IMR-90 (cell line): ENCODE results near the gene KRTAP4-1. TPM values are rescaled to one million over a fixed set of nuclear protein-coding genes. Genes with fewer than 3 reads are reported as not detected.
"Not testable (repeated sequence)": the region's sequence is repeated elsewhere in the genome, so short reads cannot be mapped to it uniquely, and the experiment has no call there.

ENCODE experiments used
- ATAC-seq: fragments of 200-7000 bp; cut with Tn5 transposase; 2 replicates; pipeline ENCODE4 v1.9.1; 2020; ENCODE audit warnings: low read depth, mild to moderate bottlenecking, moderate library complexity
- BruUV-seq: library from RNA; stranded (reverse); fragments of 400-500 nt; replicated peaks from 2 replicates; lab custom pipeline; 2021; lab: Mats Ljungman, UMichigan
- CTCF ChIA-PET: fragments of 300-600 bp; formaldehyde crosslinking; extraction: SDS; loops from one replicate; lab custom pipeline; 2021; ENCODE audit warnings: antibody characterized with exemption; lab: Yijun Ruan, JAX
- POLR2A ChIA-PET: fragments of 300-600 bp; sonication (Branson Sonifier 250); formaldehyde crosslinking; loops from one replicate; lab custom pipeline; 2022; ENCODE audit warnings: antibody characterized with exemption; ENCODE audit not compliant: unreplicated experiment; lab: Charles Lee
- DNase-seq: peaks from one replicate; pipeline ENCODE4 v3.0.0; 2013
- H2AFZ ChIP-seq: replicated peaks from 2 replicates; pipeline ENCODE3; 2013; ENCODE audit warnings: low read length, mild to moderate bottlenecking; ENCODE audit not compliant: poor library complexity
- H2AK5ac ChIP-seq: 2 replicates; pipeline ENCODE4 v1.6.1; 2013; ENCODE audit warnings: low read depth, low read length, inconsistent platforms
- H2AK9ac ChIP-seq: replicated peaks from 2 replicates; pipeline ENCODE3; 2013; ENCODE audit warnings: mild to moderate bottlenecking, low read depth, low read length, moderate library complexity; ENCODE audit not compliant: poor library complexity
- H2BK120ac ChIP-seq: 2 replicates; pipeline ENCODE4 v1.6.1; 2013; ENCODE audit warnings: low read depth, low read length, inconsistent platforms
- H2BK15ac ChIP-seq: 3 replicates; pipeline ENCODE4 v1.6.1; 2013; ENCODE audit warnings: low read depth, low read length, inconsistent platforms
- H2BK20ac ChIP-seq: 2 replicates; pipeline ENCODE4 v1.6.1; 2013; ENCODE audit warnings: low read depth, mild to moderate bottlenecking, inconsistent platforms, low read length, moderate library complexity
- H2BK5ac ChIP-seq: 2 replicates; pipeline ENCODE4 v1.6.1; 2013; ENCODE audit warnings: mild to moderate bottlenecking, low read depth, low read length, inconsistent platforms; ENCODE audit not compliant: poor library complexity, severe bottlenecking
- H3K14ac ChIP-seq: replicated peaks from 2 replicates; pipeline ENCODE4 v1.6.1; 2013; ENCODE audit warnings: low read depth, low read length, inconsistent platforms
- H3K18ac ChIP-seq: 2 replicates; pipeline ENCODE4 v1.6.1; 2013; ENCODE audit warnings: low read depth, low read length, control low read depth
- H3K23ac ChIP-seq: 2 replicates; pipeline ENCODE4 v1.6.1; 2013; ENCODE audit warnings: low read depth, low read length, inconsistent platforms
- H3K27ac ChIP-seq: 2 replicates; pipeline ENCODE4 v1.5.1; 2013; ENCODE audit warnings: mild to moderate bottlenecking, control low read depth, low read length; ENCODE audit not compliant: insufficient read depth
- H3K27me3 ChIP-seq: 2 replicates; pipeline ENCODE4 v1.6.1; 2013; ENCODE audit warnings: low read length; ENCODE audit not compliant: control insufficient read depth, insufficient read depth
- H3K36me3 ChIP-seq: 2 replicates; pipeline ENCODE4 v1.6.1; 2013; ENCODE audit warnings: low read length, mixed read lengths; ENCODE audit not compliant: control insufficient read depth, insufficient read depth
- H3K4ac ChIP-seq: 2 replicates; pipeline ENCODE4 v1.6.1; 2013; ENCODE audit warnings: low read depth, low read length, inconsistent platforms
- H3K4me1 ChIP-seq: 2 replicates; pipeline ENCODE4 v1.6.1; 2013; ENCODE audit warnings: low read length, mixed read lengths; ENCODE audit not compliant: control insufficient read depth, insufficient read depth
- H3K4me2 ChIP-seq: 2 replicates; pipeline ENCODE4 v1.6.1; 2013; ENCODE audit warnings: low read depth, mild to moderate bottlenecking, control low read depth, low read length, moderate library complexity
- H3K4me3 ChIP-seq: 2 replicates; pipeline ENCODE4 v1.5.1; 2013; ENCODE audit warnings: low read depth, mild to moderate bottlenecking, control low read depth, low read length, moderate library complexity; ENCODE audit not compliant: insufficient read depth
- H3K56ac ChIP-seq: 2 replicates; pipeline ENCODE4 v1.6.1; 2013; ENCODE audit warnings: low read length, inconsistent platforms; ENCODE audit not compliant: insufficient read depth; ENCODE audit errors: extremely low read depth
- H3K79me1 ChIP-seq, 2 experiments: 2 replicates each; pipeline ENCODE4 v1.6.1; 2013; ENCODE audit warnings: low read length in 2 of 2, inconsistent platforms in 1 of 2, low read depth in 1 of 2
- H3K9ac ChIP-seq: 2 replicates; pipeline ENCODE4 v1.6.1; 2013; ENCODE audit warnings: low read depth, low read length, control low read depth
- H3K9me1 ChIP-seq: 2 replicates; pipeline ENCODE4 v1.6.1; 2013; ENCODE audit warnings: low read length, inconsistent platforms; ENCODE audit not compliant: insufficient read depth
- H3K9me3 ChIP-seq: 2 replicates; pipeline ENCODE4 v1.6.1; 2013; ENCODE audit warnings: low read length; ENCODE audit not compliant: control insufficient read depth, insufficient read depth
- H4K20me1 ChIP-seq: 2 replicates; pipeline ENCODE4 v1.6.1; 2013; ENCODE audit warnings: low read length, inconsistent platforms; ENCODE audit not compliant: insufficient read depth
- H4K5ac ChIP-seq: 2 replicates; pipeline ENCODE4 v1.6.1; 2013; ENCODE audit warnings: mild to moderate bottlenecking, low read depth, low read length, control low read depth
- H4K8ac ChIP-seq, 2 experiments: 2 replicates each; pipeline ENCODE4 v1.6.1; 2013; ENCODE audit warnings: low read depth in 2 of 2, low read length in 2 of 2, control low read depth in 1 of 2, inconsistent platforms in 1 of 2
- H4K91ac ChIP-seq: 2 replicates; pipeline ENCODE4 v1.6.1; 2013; ENCODE audit warnings: low read depth, low read length, inconsistent platforms; ENCODE audit not compliant: insufficient read depth
- WGBS, 2 experiments: methylation state at CpG; one replicate each; pipeline versions ENCODE4 v1.1.5 to v1.1.7; 2013; ENCODE audit warnings: missing lambda C conversion rate in 2 of 2; ENCODE audit not compliant: insufficient read length in 1 of 2; ENCODE audit errors: extremely low coverage in 2 of 2; 5-methylcytosine and 5-hydroxymethylcytosine counted together
- dilution Hi-C: fragments of 300-500 bp; cut with HindIII; formaldehyde crosslinking; loops from one replicate; pipeline ENCODE4 v1.14.3; 2018; ENCODE audit warnings: low sequenced_read_pairs; ENCODE audit not compliant: unreplicated experiment
- in situ Hi-C: fragments of 300-500 bp; cut with MboI; formaldehyde crosslinking; loops from 3 replicates; pipeline ENCODE4 v1.14.3; 2019; ENCODE audit warnings: low sequenced_read_pairs, inconsistent platforms, mixed read lengths
- intact Hi-C: fragments of 100-400 bp; cut with micrococcal nuclease; formaldehyde crosslinking; loops from 2 replicates; pipeline ENCODE4 v1.10.0; 2022
- microRNA-seq, 2 experiments: library from miRNA; stranded (forward) in 1 of 2; unstranded in 1 of 2; fragments of 10-50 nt in 1 of 2; fragments of <30 nt in 1 of 2; gene quantifications in 1 of 2; microRNA quantifications in 1 of 2; one replicate each; pipeline versions ENCODE3 to v1.1.0; 2013 to 2020; ENCODE audit not compliant: insufficient read depth in 1 of 2, insufficient read length in 1 of 2, unreplicated experiment in 1 of 2
- polyA plus RNA-seq, 3 experiments: library from polyadenylated mRNA; depleted of rRNA; stranded (reverse); fragments of >200 nt; gene quantifications; 2 replicates each; pipeline ENCODE4 v1.2.3, GENCODE V29; 2012; ENCODE audit warnings: low replicate concordance in 1 of 3
- small RNA-seq, 5 experiments: library from RNA; depleted of rRNA; stranded (forward); fragments of <200 nt; gene quantifications; one replicate each; pipeline ENCODE3, GENCODE V24; 2012
- total RNA-seq: library from RNA; depleted of rRNA; stranded (reverse); fragments of >200 nt; gene quantifications from 2 replicates; pipeline ENCODE4 v1.2.3, GENCODE V29; 2012; rRNA removed

The KRTAP4-1 gene
- total and polyA plus RNA-seq, 2 of the 4 experiments (the other 2 are of a cell fraction): not detected

DNA sequence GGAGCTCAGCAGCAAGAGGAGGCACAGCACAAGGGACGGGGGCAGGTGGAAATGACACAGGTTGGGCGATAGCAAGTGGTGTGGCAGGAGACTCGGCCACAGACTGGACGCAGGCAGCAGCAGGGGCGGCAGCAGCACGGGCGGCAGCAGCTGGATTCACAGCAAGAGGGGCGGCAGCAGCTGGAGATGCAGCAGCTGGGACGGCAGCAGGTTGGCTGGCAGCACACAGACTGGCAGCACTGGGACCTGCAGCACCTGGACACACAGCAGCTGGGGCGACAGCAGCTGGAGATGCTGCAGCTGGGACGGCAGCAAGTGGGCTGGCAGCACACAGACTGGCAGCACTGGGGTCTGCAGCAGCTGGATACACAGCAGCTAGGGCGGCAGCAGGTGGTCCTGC, 44.8 kb downstream of the KRTAP4-1 start:
- H3K56ac ChIP-seq, BruUV-seq, H3K9me3 ChIP-seq, DNase-seq, H3K4me2 ChIP-seq, intact Hi-C loops, H2BK20ac ChIP-seq, H3K4me1 ChIP-seq, H4K5ac ChIP-seq, H3K27ac ChIP-seq, CTCF ChIA-PET, H3K4ac ChIP-seq, dilution Hi-C loops, H2AK9ac ChIP-seq, H4K20me1 ChIP-seq, H3K79me1 ChIP-seq, H3K18ac ChIP-seq, H2BK120ac ChIP-seq, H4K91ac ChIP-seq, H2AFZ ChIP-seq, H4K8ac ChIP-seq, in situ Hi-C loops, H3K9ac ChIP-seq, H2BK15ac ChIP-seq, ATAC-seq, H3K27me3 ChIP-seq, H3K4me3 ChIP-seq, H3K9me1 ChIP-seq, POLR2A ChIA-PET, H3K23ac ChIP-seq, H3K36me3 ChIP-seq, H3K14ac ChIP-seq: not testable (repeated sequence)
- peak overlapping the region; percentile 32 for H2BK5ac ChIP-seq
- WGBS, 2 experiments: 90% methylated on average over 10 of the region's 12 CpGs; no CpG with 5 or more reads in 1 of the 2 experiments
- peak overlapping the region; percentile 23 for H2AK5ac ChIP-seq

Small RNAs within 50 kb of the gene (microRNA-seq; reads per million reads assigned to microRNA genes)
- gene KRTAP4-17P (ENCODE audit: insufficient read depth, insufficient read length): not detected

Small RNAs within 50 kb of the gene (small RNA-seq; reads per million reads assigned to genes)
- 0 reads per million in 5 experiments for gene KRTAP4-17P

Other genes starting within 250 kb of the KRTAP4-1 start
Only the 30 nearest of the 41 such genes appear.
- 33.1 and 34.8 TPM in 2 replicates for gene KRTAP1-5, start 157.7 kb downstream of the KRTAP4-1 start, total RNA-seq
- 27.0 and 35.9 TPM in 2 replicates for gene KRTAP1-5, start 157.7 kb downstream of the KRTAP4-1 start, polyA plus RNA-seq (2012; rRNA removed)
- gene KRTAP1-4, start 154.7 kb downstream of the KRTAP4-1 start, total RNA-seq: not detected in 2 replicates
- gene KRTAP1-4, start 154.7 kb downstream of the KRTAP4-1 start, polyA plus RNA-seq (2012; rRNA removed): not detected in 2 replicates
- not detected in 2 replicates for gene KRTAP1-3, start 150.0 kb downstream of the KRTAP4-1 start, total RNA-seq
- gene KRTAP1-3, start 150.0 kb downstream of the KRTAP4-1 start, polyA plus RNA-seq (2012; rRNA removed): not detected in 2 replicates
- gene KRTAP1-1, start 143.5 kb downstream of the KRTAP4-1 start, total RNA-seq: 0.83 and 0.90 TPM in 2 replicates
- 1.2 and 1.5 TPM in 2 replicates for gene KRTAP1-1, start 143.5 kb downstream of the KRTAP4-1 start, polyA plus RNA-seq (2012; rRNA removed)
- gene KRTAP2-1, start 137.6 kb downstream of the KRTAP4-1 start, total RNA-seq: not detected in 2 replicates
- gene KRTAP2-1, start 137.6 kb downstream of the KRTAP4-1 start, polyA plus RNA-seq (2012; rRNA removed): not detected in 2 replicates
- not detected in 2 replicates for gene KRTAP2-2, start 129.7 kb downstream of the KRTAP4-1 start, total RNA-seq
- 0.17 TPM in 1 of 2 replicates, not detected in the other for gene KRTAP2-2, start 129.7 kb downstream of the KRTAP4-1 start, polyA plus RNA-seq (2012; rRNA removed)
- gene KRTAP2-3, start 124.8 kb downstream of the KRTAP4-1 start, total RNA-seq: 1.4 TPM in 2 replicates
- gene KRTAP2-3, start 124.8 kb downstream of the KRTAP4-1 start, polyA plus RNA-seq (2012; rRNA removed): 35.2 and 35.6 TPM in 2 replicates
- not detected in 2 replicates for gene KRTAP2-4, start 119.0 kb downstream of the KRTAP4-1 start, total RNA-seq
- gene KRTAP2-4, start 119.0 kb downstream of the KRTAP4-1 start, polyA plus RNA-seq (2012; rRNA removed): not detected in 2 replicates
- not detected in 2 replicates for gene KRTAP4-7, start 100.8 kb downstream of the KRTAP4-1 start, total RNA-seq
- 0.11 TPM in 1 of 2 replicates, not detected in the other for gene KRTAP4-7, start 100.8 kb downstream of the KRTAP4-1 start, polyA plus RNA-seq (2012; rRNA removed)
- gene KRTAP4-8, start 86.8 kb downstream of the KRTAP4-1 start, total RNA-seq: not detected in 2 replicates
- gene KRTAP4-8, start 86.8 kb downstream of the KRTAP4-1 start, polyA plus RNA-seq (2012; rRNA removed): not detected in 2 replicates
- not detected in 2 replicates for gene KRTAP4-16, start 82.7 kb downstream of the KRTAP4-1 start, total RNA-seq
- gene KRTAP4-16, start 82.7 kb downstream of the KRTAP4-1 start, polyA plus RNA-seq (2012; rRNA removed): not detected in 2 replicates
- gene KRTAP4-9, start 79.5 kb downstream of the KRTAP4-1 start, total RNA-seq: not detected in 2 replicates
- gene KRTAP4-9, start 79.5 kb downstream of the KRTAP4-1 start, polyA plus RNA-seq (2012; rRNA removed): 0.24 TPM in 2 replicates
- gene KRTAP4-11, start 66.5 kb downstream of the KRTAP4-1 start, total RNA-seq: not detected in 2 replicates
- gene KRTAP4-11, start 66.5 kb downstream of the KRTAP4-1 start, polyA plus RNA-seq (2012; rRNA removed): not detected in 2 replicates
- 0.18 TPM in 1 of 2 replicates, not detected in the other for gene KRTAP4-12, start 60.7 kb downstream of the KRTAP4-1 start, total RNA-seq
- gene KRTAP4-12, start 60.7 kb downstream of the KRTAP4-1 start, polyA plus RNA-seq (2012; rRNA removed): 1.0 and 1.1 TPM in 2 replicates
- gene KRTAP4-6, start 44.4 kb downstream of the KRTAP4-1 start, total RNA-seq: not detected in 2 replicates
- not detected in 2 replicates for gene KRTAP4-6, start 44.4 kb downstream of the KRTAP4-1 start, polyA plus RNA-seq (2012; rRNA removed)
- not detected in 2 replicates for gene KRTAP4-5, start 35.1 kb downstream of the KRTAP4-1 start, total RNA-seq
- not detected in 2 replicates for gene KRTAP4-5, start 35.1 kb downstream of the KRTAP4-1 start, polyA plus RNA-seq (2012; rRNA removed)
- gene KRTAP4-4, start 24.2 kb downstream of the KRTAP4-1 start, total RNA-seq: not detected in 2 replicates
- gene KRTAP4-4, start 24.2 kb downstream of the KRTAP4-1 start, polyA plus RNA-seq (2012; rRNA removed): not detected in 2 replicates
- gene KRTAP4-3, start 16.7 kb downstream of the KRTAP4-1 start, total RNA-seq: not detected in 2 replicates
- gene KRTAP4-3, start 16.7 kb downstream of the KRTAP4-1 start, polyA plus RNA-seq (2012; rRNA removed): not detected in 2 replicates
- not detected in 2 replicates for gene KRTAP4-2, start 6.7 kb downstream of the KRTAP4-1 start, total RNA-seq
- not detected in 2 replicates for gene KRTAP4-2, start 6.7 kb downstream of the KRTAP4-1 start, polyA plus RNA-seq (2012; rRNA removed)
- gene KRTAP9-1, start 5.0 kb upstream of the KRTAP4-1 start, total RNA-seq: not detected in 2 replicates
- gene KRTAP9-1, start 5.0 kb upstream of the KRTAP4-1 start, polyA plus RNA-seq (2012; rRNA removed): not detected in 2 replicates
- not detected in 2 replicates for gene KRTAP9-2, start 41.7 kb upstream of the KRTAP4-1 start, total RNA-seq
- gene KRTAP9-2, start 41.7 kb upstream of the KRTAP4-1 start, polyA plus RNA-seq (2012; rRNA removed): not detected in 2 replicates
- not detected in 2 replicates for gene KRTAP9-3, start 47.5 kb upstream of the KRTAP4-1 start, total RNA-seq
- gene KRTAP9-3, start 47.5 kb upstream of the KRTAP4-1 start, polyA plus RNA-seq (2012; rRNA removed): not detected in 2 replicates
- gene KRTAP9-8, start 53.1 kb upstream of the KRTAP4-1 start, total RNA-seq: not detected in 2 replicates
- gene KRTAP9-8, start 53.1 kb upstream of the KRTAP4-1 start, polyA plus RNA-seq (2012; rRNA removed): not detected in 2 replicates
- not detected in 2 replicates for gene KRTAP9-4, start 64.8 kb upstream of the KRTAP4-1 start, total RNA-seq
- gene KRTAP9-4, start 64.8 kb upstream of the KRTAP4-1 start, polyA plus RNA-seq (2012; rRNA removed): not detected in 2 replicates
- not detected in 2 replicates for gene KRTAP9-9, start 70.5 kb upstream of the KRTAP4-1 start, total RNA-seq
- gene KRTAP9-9, start 70.5 kb upstream of the KRTAP4-1 start, polyA plus RNA-seq (2012; rRNA removed): not detected in 2 replicates
- gene KRTAP9-6, start 80.5 kb upstream of the KRTAP4-1 start, total RNA-seq: not detected in 2 replicates
- not detected in 2 replicates for gene KRTAP9-6, start 80.5 kb upstream of the KRTAP4-1 start, polyA plus RNA-seq (2012; rRNA removed)
- not detected in 2 replicates for gene KRTAP9-7, start 90.8 kb upstream of the KRTAP4-1 start, total RNA-seq
- not detected in 2 replicates for gene KRTAP9-7, start 90.8 kb upstream of the KRTAP4-1 start, polyA plus RNA-seq (2012; rRNA removed)
- gene KRTAP29-1, start 117.9 kb upstream of the KRTAP4-1 start, total RNA-seq: not detected in 2 replicates
- gene KRTAP29-1, start 117.9 kb upstream of the KRTAP4-1 start, polyA plus RNA-seq (2012; rRNA removed): not detected in 2 replicates
- gene KRTAP16-1, start 124.4 kb upstream of the KRTAP4-1 start, total RNA-seq: not detected in 2 replicates
- gene KRTAP16-1, start 124.4 kb upstream of the KRTAP4-1 start, polyA plus RNA-seq (2012; rRNA removed): not detected in 2 replicates
- not detected in 2 replicates for gene KRTAP17-1, start 130.8 kb upstream of the KRTAP4-1 start, total RNA-seq
- gene KRTAP17-1, start 130.8 kb upstream of the KRTAP4-1 start, polyA plus RNA-seq (2012; rRNA removed): not detected in 2 replicates